Measurements from ENCODE around the gene FGG. TPM values are rescaled to one million over a fixed set of nuclear protein-coding genes. Genes with fewer than 3 reads are reported as not detected.

FGG gene
- total RNA-seq, 4 donors from 2014 or later = not detected

GRCh38 chr4:154591890-154592289 lies 20.6 kb downstream of the FGG start:
- Histone ChIP-seq H3K36me3 (no peaks in the 10 kb centered on the region), H3K27ac (no peak overlapping the region), H3K9me3 (no peaks in the 10 kb centered on the region), H3K4me3 (no peak overlapping the region), H3K27me3 (no peaks in the 10 kb centered on the region), H3K4me1 (no peaks in the 10 kb centered on the region)
- 88 to 89% methylated on average over 3 of the region's 3 CpGs for whole genome bisulfite sequencing, 2 donors
- TF ChIP-seq EP300 (IDR thresholded peaks at IDR 0.05) = no peak
- no peak for DNase-seq (ENCODE audit: low spot score in 2 of 2)

- no peak for DNase-seq (ENCODE audit: low spot score in 2 of 2)
- no peaks in the 10 kb centered on the region for H3K27me3 ChIP-seq
- WGBS, 2 donors = 59 to 68% methylated on average over 3 of the region's 3 CpGs
- H3K9me3 ChIP-seq = no peaks in the 10 kb centered on the region
- TF ChIP-seq POLR2A (IDR thresholded peaks at IDR 0.05) (no peak), EP300 (IDR thresholded peaks at IDR 0.05) (no peak), CTCF (IDR thresholded peaks at IDR 0.05) (no peak)
- no peak within 1 kb of the TSS for H3K4me3 ChIP-seq
- no peaks in the 10 kb centered on the region for H3K36me3 ChIP-seq
- H3K4me1 ChIP-seq = no peaks in the 10 kb centered on the region
- no peak within 1 kb of the TSS for H3K27ac ChIP-seq
Observed at GRCh38 chr4:154590329-154591006, 22.0 kb downstream of the FGG start, which contains the start of gene FGA. Gene FGA, minus strand, starts transcription at chr4:154590742. Its CDS starts 55 bp downstream, at chr4:154590687.

DNA sequence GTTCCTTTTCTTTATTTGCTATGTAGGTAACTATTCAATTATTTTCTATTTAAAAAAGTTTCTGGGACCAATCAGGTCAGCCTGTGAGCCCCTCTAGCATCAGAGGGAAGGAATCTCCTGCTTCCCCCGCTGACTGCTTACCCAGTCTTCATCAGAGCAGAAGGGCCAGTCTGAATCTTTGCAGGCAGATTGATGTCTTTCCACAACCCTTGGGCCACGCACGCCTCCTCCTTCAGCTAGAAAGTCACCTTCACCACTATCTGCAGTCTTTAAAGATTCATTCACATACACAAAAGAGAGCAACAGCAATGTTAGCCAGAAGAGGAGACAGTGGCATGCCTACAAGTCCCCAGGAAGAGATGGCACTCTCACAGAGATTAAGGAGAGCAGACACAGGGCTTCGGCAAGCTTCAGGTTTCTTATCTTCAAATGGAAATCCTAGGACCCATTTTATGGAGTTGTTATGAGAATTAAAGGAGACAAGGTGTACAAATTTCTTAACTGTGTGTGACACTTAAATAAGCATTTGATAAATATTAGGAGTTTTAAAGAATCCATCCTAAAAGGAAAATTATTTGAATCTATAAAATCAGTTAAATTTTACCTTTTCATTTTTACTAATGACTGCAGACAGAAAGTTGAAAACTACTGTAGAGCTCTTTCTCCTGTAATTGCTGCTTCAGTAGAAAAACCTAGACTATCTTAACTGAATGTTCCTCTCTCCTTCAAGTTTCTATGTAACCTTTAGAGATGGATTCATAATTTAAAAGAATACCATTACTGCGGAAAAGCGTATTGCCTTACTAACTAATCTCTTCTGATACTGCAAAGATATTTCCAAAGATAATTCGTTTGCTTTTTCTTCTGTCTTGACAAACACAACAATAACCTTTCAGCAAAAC lies 22.9 kb downstream of the FGG start:
- H3K27me3 ChIP-seq = no peaks in the 10 kb centered on the region
- H3K4me1 ChIP-seq = no peaks in the 10 kb centered on the region
- H3K36me3 ChIP-seq = no peaks in the 10 kb centered on the region
- no peak for DNase-seq (ENCODE audit: low spot score in 2 of 2)
- 78 to 80% methylated on average over 7 of the region's 7 CpGs for WGBS, 2 donors
- H3K27ac ChIP-seq = no peak overlapping the region
- no peak overlapping the region for H3K4me3 ChIP-seq
- H3K9me3 ChIP-seq = no peaks in the 10 kb centered on the region
- TF ChIP-seq POLR2A (IDR thresholded peaks at IDR 0.05) (no peak), EP300 (IDR thresholded peaks at IDR 0.05) (no peak)

DNA sequence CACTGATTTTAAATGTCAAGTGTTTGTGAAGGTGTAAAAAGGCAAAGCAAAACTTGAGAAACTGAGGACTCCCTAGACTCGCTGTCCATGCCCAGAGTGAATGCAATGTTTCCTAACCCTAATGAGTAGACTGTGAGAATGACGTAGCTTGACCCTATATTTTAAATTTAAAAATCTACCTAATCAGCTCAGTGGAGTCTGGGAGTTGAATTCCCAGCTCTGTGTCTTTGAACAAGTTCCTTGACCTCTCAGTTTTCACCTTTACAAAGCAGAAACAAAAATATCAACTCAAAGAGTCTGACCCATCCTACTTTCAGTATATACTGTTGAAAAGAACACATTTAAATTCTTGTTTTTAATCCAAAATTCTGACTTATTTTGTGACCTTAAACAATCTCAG lies 24.3 kb downstream of the FGG start:
- Histone ChIP-seq H3K9me3 (no peaks in the 10 kb centered on the region), H3K4me1 (no peaks in the 10 kb centered on the region), H3K27me3 (no peaks in the 10 kb centered on the region), H3K36me3 (no peaks in the 10 kb centered on the region), H3K4me3 (no peak overlapping the region), H3K27ac (no peak overlapping the region)
- WGBS, 2 donors = 83% methylated on average over 2 of the region's 2 CpGs
- TF ChIP-seq EP300 (IDR thresholded peaks at IDR 0.05) = no peak
- TF ChIP-seq CTCF (IDR thresholded peaks at IDR 0.05) = no peak
- DNase-seq (ENCODE audit: low spot score in 2 of 2) = no peak

- 93% methylated on average over 9 to 13 of the region's 13 CpGs for WGBS, 2 donors
- Histone ChIP-seq H3K4me1 (no peaks in the 10 kb centered on the region), H3K27ac (no peak overlapping the region), H3K4me3 (no peak overlapping the region), H3K27me3 (no peaks in the 10 kb centered on the region), H3K36me3 (no peaks in the 10 kb centered on the region), H3K9me3 (no peaks in the 10 kb centered on the region)
- DNase-seq (ENCODE audit: low spot score in 2 of 2) = no peak
- no peak for TF ChIP-seq CTCF (IDR thresholded peaks at IDR 0.05)
Observed at GRCh38 chr4:154586296-154587033, 26.0 kb downstream of the FGG start.
